Liver (tissue), 9 donors: ENCODE results near the gene BANP. TPM values are rescaled to one million over a fixed set of nuclear protein-coding genes. Genes with fewer than 3 reads are reported as not detected.

ENCODE experiments used
- DNase-seq: peaks from one replicate; pipeline ENCODE4 v3.0.0-alpha.2; 2017; ENCODE audit warnings: low spot score
- H3K27ac ChIP-seq, 2 donors: one replicate each; pipeline ENCODE4 v1.7.0; 2013; ENCODE audit warnings: inconsistent platforms in 2 of 2, low read length in 2 of 2, control low read depth in 1 of 2, low read depth in 1 of 2, mild to moderate bottlenecking in 1 of 2
- H3K27me3 ChIP-seq, 4 donors: one replicate each; pipeline versions ENCODE4 v1.6.1 to v1.7.0; 2013; ENCODE audit warnings: low read length in 3 of 4, inconsistent platforms in 1 of 4, mild to moderate bottlenecking in 1 of 4, moderate library complexity in 1 of 4; ENCODE audit not compliant: control insufficient read depth in 4 of 4, insufficient read depth in 4 of 4
- H3K36me3 ChIP-seq, 4 donors: one replicate each; pipeline versions ENCODE4 v1.6.1 to v1.7.0; 2013; ENCODE audit warnings: low read length in 3 of 4, mild to moderate bottlenecking in 3 of 4, low read depth in 1 of 4, moderate library complexity in 1 of 4; ENCODE audit not compliant: control insufficient read depth in 4 of 4, insufficient read depth in 3 of 4
- H3K4me1 ChIP-seq, 4 donors: one replicate each; pipeline versions ENCODE4 v1.6.1 to v1.7.0; 2013; ENCODE audit warnings: low read length in 3 of 4, mild to moderate bottlenecking in 3 of 4, moderate library complexity in 1 of 4; ENCODE audit not compliant: control insufficient read depth in 4 of 4, insufficient read depth in 4 of 4
- H3K4me3 ChIP-seq, 3 donors: one replicate each; pipeline versions ENCODE4 v1.6.1 to v1.7.0; 2013; ENCODE audit warnings: low read length in 3 of 3, control low read depth in 1 of 3, low read depth in 1 of 3, mild to moderate bottlenecking in 1 of 3
- H3K9ac ChIP-seq, 2 donors: one replicate each; pipeline ENCODE4 v1.7.0; 2013; ENCODE audit warnings: low read length in 2 of 2, mild to moderate bottlenecking in 2 of 2, moderate library complexity in 2 of 2, control low read depth in 1 of 2, low read depth in 1 of 2
- H3K9me3 ChIP-seq, 4 donors: one replicate each; pipeline versions ENCODE4 v1.6.1 to v1.7.0; 2013; ENCODE audit warnings: low read length in 3 of 4; ENCODE audit not compliant: control insufficient read depth in 4 of 4
- CTCF ChIP-seq: fragments of 150-350 bp; IDR thresholded peaks from 2 replicates; pipeline ENCODE4 v1.5.1; 2017; ENCODE audit warnings: improper control_type of control experiment, low read depth, low read length; ENCODE audit not compliant: missing input control
- EGR1 ChIP-seq, 2 donors: IDR thresholded peaks; 2 replicates each; pipeline ENCODE4 v1.6.1; 2016 to 2018; ENCODE audit warnings: antibody characterized with exemption in 2 of 2, low read depth in 2 of 2
- FOXA1 ChIP-seq: IDR thresholded peaks from 2 replicates; pipeline ENCODE4 v1.6.1; 2016; ENCODE audit warnings: antibody characterized with exemption
- FOXA2 ChIP-seq: IDR thresholded peaks from 2 replicates; pipeline ENCODE4 v1.6.1; 2016; ENCODE audit warnings: antibody characterized with exemption
- GABPA ChIP-seq, 2 donors: IDR thresholded peaks in 1 of 2; conservative IDR thresholded peaks in 1 of 2; 2 replicates each; pipeline ENCODE4 v1.6.1; 2016; ENCODE audit warnings: antibody characterized with exemption in 2 of 2, mild to moderate bottlenecking in 1 of 2, moderate library complexity in 1 of 2
- HNF4A ChIP-seq, 2 donors: conservative IDR thresholded peaks; 2 replicates each; pipeline ENCODE4 v1.6.1; 2016; ENCODE audit warnings: antibody characterized with exemption in 2 of 2, mild to moderate bottlenecking in 2 of 2
- NR2F2 ChIP-seq: IDR thresholded peaks from 2 replicates; pipeline ENCODE4 v1.6.1; 2016; ENCODE audit warnings: antibody characterized with exemption
- RAD21 ChIP-seq, 2 donors: IDR thresholded peaks; 2 replicates each; pipeline ENCODE4 v1.6.1; 2016; ENCODE audit warnings: antibody characterized with exemption in 2 of 2, mild to moderate bottlenecking in 2 of 2
- RXRA ChIP-seq, 2 donors: IDR thresholded peaks; 2 replicates each; pipeline ENCODE4 v1.6.1; 2017 to 2018; ENCODE audit warnings: antibody characterized with exemption in 2 of 2, mild to moderate bottlenecking in 1 of 2
- TAF1 ChIP-seq: conservative IDR thresholded peaks from 2 replicates; pipeline ENCODE4 v1.6.1; 2016; ENCODE audit warnings: antibody characterized with exemption, mild to moderate bottlenecking
- YY1 ChIP-seq: IDR thresholded peaks from 2 replicates; pipeline ENCODE4 v1.6.1; 2016; ENCODE audit warnings: antibody characterized with exemption, mild to moderate bottlenecking
- ZBTB33 ChIP-seq: IDR thresholded peaks from 2 replicates; pipeline ENCODE4 v1.6.1; 2016; ENCODE audit warnings: antibody characterized with exemption
- WGBS: extraction: QIAGEN DNeasy Blood & Tissue Kit; methylation state at CpG from one replicate; pipeline ENCODE4 v1.1.7; 2013; 5-methylcytosine and 5-hydroxymethylcytosine counted together
- polyA plus RNA-seq, 2 donors: library from polyadenylated mRNA; stranded (reverse) in 1 of 2; unstranded in 1 of 2; fragments of 200-250 nt in 1 of 2; fragments of >200 nt in 1 of 2; fragmentation: Nextera tagmentation in 1 of 2; extraction: Ambion mirVana in 1 of 2; gene quantifications; one replicate each; pipeline versions ENCODE4 v1.2.1 to v1.2.3, GENCODE V29; 2013 to 2015
- total RNA-seq, 2 donors: library from RNA; depleted of rRNA; stranded (reverse); fragments of >200 nt; gene quantifications; one replicate each; pipeline ENCODE4 v1.2.3, GENCODE V29; 2014
- TF ChIP-seq, protein P1 (sequence below): IDR thresholded peaks from 2 replicates; pipeline ENCODE4 v1.6.1; 2016; ENCODE audit warnings: antibody characterized with exemption
- donor health status: healthy.
- donor health status: healthy.
- donor health status: healthy.
- donor health status: healthy.
- donor health status: healthy.

BANP gene
- total and polyA plus RNA-seq, 4 donors = 4.9 to 20.7 (median 13.7) TPM

GRCh38 chr16:88062341-88063210 lies 111.3 kb downstream of the BANP start:
- no peak overlapping the region for H3K4me3 ChIP-seq
- peaks cover 5 to 31% (median 11%) of the 10 kb centered on the region in 4 donors for H3K36me3 ChIP-seq
- no peaks in the 10 kb centered on the region for H3K4me1 ChIP-seq
- no peaks in the 10 kb centered on the region for H3K9me3 ChIP-seq
- no peaks in the 10 kb centered on the region for H3K27me3 ChIP-seq
- DNase-seq = no peak
- H3K9ac ChIP-seq = no peak overlapping the region
- 84% methylated on average over 30 of the region's 30 CpGs for WGBS
- peak overlapping the region in 1 of 2 donors; percentile 46 for H3K27ac ChIP-seq
- TF ChIP-seq NR2F2 = peak; percentile 74
- no peak for TF ChIP-seq YY1
- peak; percentile 36 to 68 for TF ChIP-seq RXRA (IDR thresholded peaks at IDR 0.05)

DNA sequence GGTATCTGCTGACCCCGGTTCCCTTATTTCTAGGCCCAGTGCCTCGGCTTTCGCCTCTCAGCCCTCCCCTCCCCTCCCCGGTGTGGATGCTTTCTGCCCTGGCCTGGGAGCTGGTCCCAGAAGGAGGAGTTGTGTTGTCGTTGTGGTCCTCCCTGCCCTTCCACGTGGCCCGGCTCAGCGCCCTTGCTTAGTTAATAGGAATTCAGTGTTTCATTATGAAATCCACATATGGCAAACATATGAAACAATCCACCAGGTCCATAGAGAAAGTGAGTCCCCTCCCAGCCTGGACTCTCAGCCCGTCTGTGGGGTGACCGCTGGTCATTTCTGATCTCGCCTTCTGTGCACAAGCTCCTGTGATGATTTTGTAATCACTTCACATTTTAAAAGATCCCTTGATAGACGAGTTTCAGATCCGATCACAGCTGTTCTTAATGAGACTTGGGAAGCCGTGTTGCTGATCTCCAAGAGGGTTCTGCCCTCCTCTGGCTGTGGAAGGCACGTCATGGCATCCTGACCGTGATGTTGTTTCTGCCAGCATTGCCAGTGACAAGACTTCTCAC lies 112.1 kb downstream of the BANP start:
- Histone ChIP-seq H3K36me3 (peaks cover 5 to 29% (median 11%) of the 10 kb centered on the region in 4 donors), H3K4me1 (no peaks in the 10 kb centered on the region), H3K9me3 (no peaks in the 10 kb centered on the region), H3K9ac (no peak overlapping the region), H3K27me3 (no peaks in the 10 kb centered on the region), H3K4me3 (no peak overlapping the region), H3K27ac (peak overlapping the region in 1 of 2 donors; percentile 46)
- 88% methylated on average over 16 of the region's 16 CpGs for WGBS
- no peak for DNase-seq
- TF ChIP-seq RXRA (IDR thresholded peaks at IDR 0.05) (peak in 1 of 2 donors; percentile 9), YY1 (no peak)

GRCh38 chr16:88064011-88064888 lies 113.0 kb downstream of the BANP start:
- DNase-seq = no peak
- H3K27me3 ChIP-seq = no peaks in the 10 kb centered on the region
- H3K27ac ChIP-seq = no peak overlapping the region
- H3K4me1 ChIP-seq = no peaks in the 10 kb centered on the region
- H3K9ac ChIP-seq = no peak overlapping the region
- H3K9me3 ChIP-seq = no peaks in the 10 kb centered on the region
- no peak for TF ChIP-seq FOXA2
- 98% methylated on average over 31 of the region's 31 CpGs for WGBS
- peaks cover 5 to 29% (median 12%) of the 10 kb centered on the region in 4 donors for H3K36me3 ChIP-seq
- H3K4me3 ChIP-seq = no peak overlapping the region

DNA sequence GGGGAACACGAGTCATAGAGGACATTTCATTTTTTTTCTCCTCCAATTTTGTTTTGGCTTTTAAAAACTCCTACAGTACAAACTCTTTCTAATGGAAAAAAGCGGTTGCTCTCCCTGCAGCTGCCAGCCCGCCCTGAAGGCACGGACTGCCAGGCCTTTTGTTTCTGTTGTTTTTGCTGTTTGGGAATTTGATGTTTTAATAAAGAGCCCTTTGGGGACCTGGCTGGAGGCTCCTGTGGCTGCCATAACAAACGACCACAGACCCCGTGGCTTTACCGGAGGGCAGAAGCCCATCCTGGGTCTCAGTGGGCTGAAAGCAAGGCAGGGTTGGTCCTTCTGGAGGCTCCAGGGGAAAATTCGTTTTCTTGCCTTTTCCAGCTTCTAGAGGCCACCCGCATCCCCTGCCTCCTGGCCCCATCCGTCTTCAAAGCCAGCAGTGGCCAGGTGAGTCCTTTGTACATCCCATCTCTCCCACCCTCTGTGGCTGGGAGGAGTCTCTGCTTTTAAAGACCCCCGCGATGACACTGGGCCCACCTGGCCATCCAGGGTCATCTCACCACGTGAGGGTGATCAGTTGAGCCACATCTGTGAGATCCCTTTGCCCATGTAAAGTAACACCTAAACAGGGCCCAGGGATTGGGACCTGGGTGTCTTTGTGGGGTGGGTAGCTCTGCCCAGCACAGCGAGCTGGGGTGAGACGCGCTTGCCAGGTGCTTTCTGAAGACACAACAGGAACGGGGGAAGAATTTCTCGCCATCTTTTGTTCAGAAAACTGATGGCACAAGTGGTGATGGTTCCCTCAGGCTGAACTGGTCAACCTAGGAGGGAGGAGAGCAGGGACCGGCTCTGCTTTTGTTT lies 113.9 kb downstream of the BANP start:
- WGBS = 97% methylated on average over 19 of the region's 19 CpGs
- no peaks in the 10 kb centered on the region for H3K27me3 ChIP-seq
- no peak overlapping the region for H3K9ac ChIP-seq
- H3K4me3 ChIP-seq = no peak overlapping the region
- peaks cover 1 to 30% (median 14%) of the 10 kb centered on the region in 4 donors for H3K36me3 ChIP-seq
- no peak for DNase-seq
- H3K27ac ChIP-seq = no peak overlapping the region
- H3K9me3 ChIP-seq = no peaks in the 10 kb centered on the region
- no peaks in the 10 kb centered on the region for H3K4me1 ChIP-seq
- TF ChIP-seq EGR1 (IDR thresholded peaks at IDR 0.05; ENCODE audit: low read depth in 2 of 2) (no peak), CTCF (no peak), RAD21 (IDR thresholded peaks at IDR 0.05) (no peak), FOXA1 (no peak), GABPA (IDR thresholded peaks at IDR 0.05 in 1 of 2, conservative IDR thresholded peaks at IDR 0.05 in 1 of 2) (no peak), TAF1 (no peak), FOXA2 (no peak), ZBTB33 (no peak), HNF4A (conservative IDR thresholded peaks at IDR 0.05) (no peak)
- TF ChIP-seq, protein P1, sequence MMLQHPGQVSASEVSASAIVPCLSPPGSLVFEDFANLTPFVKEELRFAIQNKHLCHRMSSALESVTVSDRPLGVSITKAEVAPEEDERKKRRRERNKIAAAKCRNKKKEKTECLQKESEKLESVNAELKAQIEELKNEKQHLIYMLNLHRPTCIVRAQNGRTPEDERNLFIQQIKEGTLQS = no peak
